Measurements from ENCODE around the gene DPEP2NB. TPM values are rescaled to one million over a fixed set of nuclear protein-coding genes. Genes with fewer than 3 reads are reported as not detected.
"Not testable (repeated sequence)": the region's sequence is repeated elsewhere in the genome, so short reads cannot be mapped to it uniquely, and the experiment has no call there.

Gene DPEP2NB
- total and polyA plus RNA-seq, 3 donors from 2014 or later, result 2.4 to 4.1 (median 3.2) TPM

- no peak overlapping the region for H3K4me3 ChIP-seq
- WGBS, 2 donors, result 65 to 88% methylated on average over 2 of the region's 2 CpGs
- H3K4me1 ChIP-seq, result no peaks in the 10 kb centered on the region
- no peak for DNase-seq
- no peaks in the 10 kb centered on the region for H3K36me3 ChIP-seq (ENCODE audit: low read depth, missing control alignments)
- no peak overlapping the region for H3K27ac ChIP-seq
- intact Hi-C loops (cut with DNase I; ENCODE audit: low total_unique reads), result no loop called here
- no peaks in the 10 kb centered on the region for H3K27me3 ChIP-seq
- no peak for TF ChIP-seq POLR2A (IDR thresholded peaks at IDR 0.05)
- TF ChIP-seq CTCF (IDR thresholded peaks at IDR 0.05), result no peak
- H3K9me3 ChIP-seq, result no peaks in the 10 kb centered on the region
Measured at GRCh38 chr16:67999985-68000384, 15.7 kb downstream of the DPEP2NB start.

- 66 to 67% methylated on average over 18 of the region's 18 CpGs for WGBS, 2 donors
- H3K9me3 ChIP-seq; H3K27me3 ChIP-seq; intact Hi-C loops (cut with DNase I; ENCODE audit: low total_unique reads); H3K36me3 ChIP-seq (ENCODE audit: low read depth, missing control alignments); H3K4me1 ChIP-seq: not testable (repeated sequence)
- peak; percentile 61 for DNase-seq
- H3K27ac ChIP-seq, result peak within 1 kb of the TSS; percentile 24 to 50
- H3K4me3 ChIP-seq, result peak within 1 kb of the TSS; percentile 6 to 43
Measured at GRCh38 chr16:67998779-67999688, 16.7 kb downstream of the DPEP2NB start, which contains the start of gene DPEP2. TSS of gene DPEP2 (minus strand) at chr16:67999484. CDS start at chr16:67993212, 6,272 bp downstream.

GRCh38 chr16:67998231-67998778 is 17.4 kb downstream of the DPEP2NB start:
- 46 to 80% methylated on average over 11 to 36 of the region's 36 CpGs for whole genome bisulfite sequencing, 2 donors
- DNase-seq; H3K9me3 ChIP-seq; H3K27me3 ChIP-seq; H3K27ac ChIP-seq; H3K36me3 ChIP-seq (ENCODE audit: low read depth, missing control alignments); intact Hi-C loops (cut with DNase I; ENCODE audit: low total_unique reads); H3K4me1 ChIP-seq: not testable (repeated sequence)
- H3K4me3 ChIP-seq, result peak overlapping the region; percentile 6 to 43

GRCh38 chr16:67996666-67997065 is 19.0 kb downstream of the DPEP2NB start:
- Histone ChIP-seq H3K27me3 (no peaks in the 10 kb centered on the region), H3K9me3 (no peaks in the 10 kb centered on the region), H3K36me3 (ENCODE audit: low read depth, missing control alignments) (no peaks in the 10 kb centered on the region), H3K4me3 (no peak overlapping the region), H3K27ac (no peak overlapping the region), H3K4me1 (peaks cover 6% of the 10 kb centered on the region)
- TF ChIP-seq CTCF (IDR thresholded peaks at IDR 0.05), result no peak
- TF ChIP-seq POLR2A (IDR thresholded peaks at IDR 0.05), result no peak
- DNase-seq, result no peak
- intact Hi-C loops (cut with DNase I; ENCODE audit: low total_unique reads), result no loop called here
- WGBS, 2 donors, result 73 to 88% methylated on average over 5 of the region's 5 CpGs

GRCh38 chr16:67995423-67995822 is 20.3 kb downstream of the DPEP2NB start:
- WGBS, 2 donors, result 84 to 86% methylated on average over 5 of the region's 5 CpGs
- intact Hi-C loops (cut with DNase I; ENCODE audit: low total_unique reads), result no loop called here
- no peak overlapping the region for H3K27ac ChIP-seq

GRCh38 chr16:67994040-67994408 is 21.7 kb downstream of the DPEP2NB start:
- H3K4me3 ChIP-seq; H3K4me1 ChIP-seq; H3K27me3 ChIP-seq; H3K9me3 ChIP-seq; DNase-seq; H3K36me3 ChIP-seq (ENCODE audit: low read depth, missing control alignments); intact Hi-C loops (cut with DNase I; ENCODE audit: low total_unique reads): not testable (repeated sequence)
- 69 to 89% methylated on average over 3 of the region's 6 CpGs for WGBS, 2 donors
- H3K27ac ChIP-seq, result peak overlapping the region; percentile 12 to 54

More at GRCh38 chr16:67995423-67995822, 20.3 kb downstream of the DPEP2NB start:
- Histone ChIP-seq H3K9me3 (no peaks in the 10 kb centered on the region), H3K4me3 (no peak overlapping the region), H3K4me1 (peaks cover 6% of the 10 kb centered on the region), H3K27me3 (no peaks in the 10 kb centered on the region), H3K36me3 (ENCODE audit: low read depth, missing control alignments) (no peaks in the 10 kb centered on the region)
- TF ChIP-seq POLR2A (IDR thresholded peaks at IDR 0.05) (no peak), CTCF (IDR thresholded peaks at IDR 0.05) (no peak)
- DNase-seq, result no peak
